Measurements from ENCODE around the gene ACTR2. TPM values are rescaled to one million over a fixed set of nuclear protein-coding genes. Genes with fewer than 3 reads are reported as not detected.
A peak's percentile ranks its signal among the peaks of the same experiment; 100 is the strongest.
"Not testable (repeated sequence)": the region's sequence is repeated elsewhere in the genome, so short reads cannot be mapped to it uniquely, and the experiment has no call there.

ACTR2 gene
- total and polyA plus RNA-seq, 9 donors: 33.4 to 146 (median 113) TPM

DNA sequence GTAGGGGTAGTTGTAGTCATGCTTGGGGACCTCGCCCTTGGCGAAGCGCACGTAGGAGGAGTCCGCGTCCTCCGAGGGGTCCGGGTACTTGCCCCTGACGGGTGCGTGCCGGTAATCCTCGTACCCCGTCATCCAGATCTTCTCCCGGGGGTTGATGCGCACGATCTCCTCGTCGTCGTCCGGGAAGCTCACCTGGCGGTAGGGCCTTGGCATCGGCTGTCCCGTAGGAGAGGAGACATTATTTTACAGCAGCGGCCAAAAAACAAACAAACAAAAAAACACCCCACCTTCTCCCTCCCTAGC lies 86.3 kb downstream of the ACTR2 start:
- H3K4me1 ChIP-seq (ENCODE audit: insufficient read depth): peaks cover 12% of the 10 kb centered on the region
- no peak overlapping the region for H3K4me3 ChIP-seq
- intact Hi-C loops (cut with DNase I): no loop called here
- TF ChIP-seq POLR2A (IDR thresholded peaks at IDR 0.05) (no peak), EP300 (IDR thresholded peaks at IDR 0.05) (no peak)
- TF ChIP-seq, protein P1, sequence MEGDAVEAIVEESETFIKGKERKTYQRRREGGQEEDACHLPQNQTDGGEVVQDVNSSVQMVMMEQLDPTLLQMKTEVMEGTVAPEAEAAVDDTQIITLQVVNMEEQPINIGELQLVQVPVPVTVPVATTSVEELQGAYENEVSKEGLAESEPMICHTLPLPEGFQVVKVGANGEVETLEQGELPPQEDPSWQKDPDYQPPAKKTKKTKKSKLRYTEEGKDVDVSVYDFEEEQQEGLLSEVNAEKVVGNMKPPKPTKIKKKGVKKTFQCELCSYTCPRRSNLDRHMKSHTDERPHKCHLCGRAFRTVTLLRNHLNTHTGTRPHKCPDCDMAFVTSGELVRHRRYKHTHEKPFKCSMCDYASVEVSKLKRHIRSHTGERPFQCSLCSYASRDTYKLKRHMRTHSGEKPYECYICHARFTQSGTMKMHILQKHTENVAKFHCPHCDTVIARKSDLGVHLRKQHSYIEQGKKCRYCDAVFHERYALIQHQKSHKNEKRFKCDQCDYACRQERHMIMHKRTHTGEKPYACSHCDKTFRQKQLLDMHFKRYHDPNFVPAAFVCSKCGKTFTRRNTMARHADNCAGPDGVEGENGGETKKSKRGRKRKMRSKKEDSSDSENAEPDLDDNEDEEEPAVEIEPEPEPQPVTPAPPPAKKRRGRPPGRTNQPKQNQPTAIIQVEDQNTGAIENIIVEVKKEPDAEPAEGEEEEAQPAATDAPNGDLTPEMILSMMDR (IDR thresholded peaks at IDR 0.05): no peak
- DNase-seq: peak in 1 of 5 donors; percentile 30
- 96% methylated on average over 24 of the region's 24 CpGs for WGBS, 3 donors
- H3K27ac ChIP-seq: no peak overlapping the region
- no peaks in the 10 kb centered on the region for H3K36me3 ChIP-seq
- H3K9me3 ChIP-seq: no peaks in the 10 kb centered on the region
- H3K27me3 ChIP-seq: no peaks in the 10 kb centered on the region

DNA sequence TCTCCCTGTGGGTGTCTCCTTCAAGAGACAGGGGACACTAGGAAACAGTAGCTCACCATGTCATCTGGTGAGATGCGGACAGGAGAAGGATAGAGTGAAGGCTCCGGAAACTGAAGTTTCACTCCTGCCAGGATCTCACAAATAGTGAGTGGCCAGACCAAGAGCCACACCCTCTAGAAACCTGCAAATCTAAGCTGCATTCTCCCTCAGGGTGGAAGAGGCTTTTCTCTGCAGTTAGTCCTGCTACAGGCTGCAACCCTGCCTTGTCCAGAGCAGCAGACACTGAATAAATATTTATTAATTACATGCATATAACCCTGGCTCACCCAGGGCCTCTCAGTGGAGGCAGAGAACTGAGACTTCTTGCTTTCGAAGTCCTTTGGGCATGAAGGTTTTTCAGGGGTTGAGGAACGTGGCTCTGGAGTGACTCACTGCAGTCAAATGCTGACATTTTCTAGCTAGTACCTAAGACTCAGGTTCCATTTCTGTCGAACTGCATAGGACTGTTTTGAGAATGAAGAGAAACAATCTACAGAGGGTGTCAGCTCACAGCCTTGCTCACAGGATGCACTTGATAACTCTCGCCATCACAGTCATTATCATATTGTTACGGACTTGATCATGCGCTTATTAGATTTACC lies 87.3 kb downstream of the ACTR2 start:
- WGBS, 3 donors: 91 to 94% (median 91%) methylated on average over 8 of the region's 8 CpGs
- Histone ChIP-seq H3K27me3 (no peaks in the 10 kb centered on the region), H3K4me1 (ENCODE audit: insufficient read depth) (peaks cover 7% of the 10 kb centered on the region), H3K36me3 (no peaks in the 10 kb centered on the region), H3K9me3 (no peaks in the 10 kb centered on the region), H3K4me3 (no peak overlapping the region), H3K27ac (no peak overlapping the region)
- DNase-seq: no peak
- no peak for TF ChIP-seq EP300 (IDR thresholded peaks at IDR 0.05)
- no peak for TF ChIP-seq POLR2A (IDR thresholded peaks at IDR 0.05)
- TF ChIP-seq, protein P1 (IDR thresholded peaks at IDR 0.05): no peak
- intact Hi-C loops (cut with DNase I): no loop called here

DNA sequence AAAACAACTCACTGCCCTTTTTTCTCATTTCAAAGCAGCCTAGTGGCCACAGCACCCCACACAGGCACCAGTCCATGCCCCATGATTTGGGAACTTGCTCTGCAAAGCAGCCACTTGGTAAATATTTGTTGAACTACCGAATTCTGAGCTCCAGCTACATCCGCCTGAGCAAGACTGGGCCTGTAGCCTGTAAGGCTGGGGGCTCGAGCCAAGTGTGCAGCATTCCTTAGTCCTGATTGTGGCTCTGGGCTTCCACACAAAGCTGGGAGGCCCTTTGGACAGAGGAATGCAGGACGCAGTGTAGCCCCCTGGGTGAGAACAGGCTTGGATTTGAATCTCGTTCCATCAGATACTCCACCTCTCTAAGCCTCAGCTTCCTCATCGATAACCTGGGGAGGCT lies 88.4 kb downstream of the ACTR2 start:
- Histone ChIP-seq H3K4me3 (no peak overlapping the region), H3K27ac (peak overlapping the region; percentile 24 to 39), H3K36me3 (no peaks in the 10 kb centered on the region), H3K4me1 (ENCODE audit: insufficient read depth) (peaks cover 7% of the 10 kb centered on the region), H3K27me3 (no peaks in the 10 kb centered on the region), H3K9me3 (no peaks in the 10 kb centered on the region)
- TF ChIP-seq, protein P1 (IDR thresholded peaks at IDR 0.05): no peak
- TF ChIP-seq EP300 (IDR thresholded peaks at IDR 0.05) (no peak), POLR2A (IDR thresholded peaks at IDR 0.05) (no peak)
- intact Hi-C loops (cut with DNase I): no loop called here
- 10 to 20% (median 14%) methylated on average over 6 of the region's 6 CpGs for WGBS, 3 donors
- DNase-seq: peak; percentile 53 to 77 (median 69)

DNA sequence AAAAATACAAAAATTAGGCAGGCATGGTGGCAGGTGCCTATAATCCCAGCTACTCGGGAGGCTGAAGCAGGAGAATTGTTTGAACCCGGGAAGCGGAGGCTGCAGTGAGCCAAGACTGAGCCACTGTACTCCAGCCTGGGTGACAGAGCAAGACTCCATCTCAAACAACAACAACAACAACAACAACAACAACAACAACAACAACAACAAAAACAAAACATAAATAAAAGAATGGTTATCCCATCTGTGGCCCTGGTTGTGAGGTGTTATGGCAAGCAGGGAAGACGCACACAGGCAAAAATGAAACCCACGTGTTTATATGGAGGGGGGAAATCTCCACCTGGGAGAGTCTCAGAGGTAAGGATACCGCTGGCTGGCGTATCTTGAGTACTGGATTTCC lies 89.7 kb downstream of the ACTR2 start:
- intact Hi-C loops (cut with DNase I); H3K4me3 ChIP-seq; H3K9me3 ChIP-seq; H3K27me3 ChIP-seq; H3K27ac ChIP-seq; H3K36me3 ChIP-seq; H3K4me1 ChIP-seq (ENCODE audit: insufficient read depth); DNase-seq: not testable (repeated sequence)
- 90 to 96% (median 96%) methylated on average over 7 of the region's 7 CpGs for WGBS, 3 donors

DNA sequence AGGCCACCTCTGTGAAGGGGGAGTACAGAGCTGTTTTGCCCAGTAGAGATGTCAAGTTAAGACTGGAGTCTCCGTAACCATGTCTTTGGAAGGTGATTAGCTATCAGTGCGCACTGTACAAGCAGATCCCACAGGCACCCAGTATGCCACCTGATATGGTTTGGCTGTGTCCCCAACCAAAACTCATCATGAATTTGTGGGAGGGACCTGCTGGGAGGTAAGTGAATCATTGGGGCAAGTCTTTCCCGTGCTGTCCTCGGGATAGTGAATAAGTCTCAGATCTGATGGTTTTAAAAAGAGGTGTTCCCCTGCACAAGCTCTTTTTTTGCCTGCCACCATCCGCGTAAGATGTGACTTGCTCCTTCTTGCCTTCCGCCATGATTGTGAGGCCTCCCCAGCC lies 90.2 kb downstream of the ACTR2 start:
- H3K27ac ChIP-seq: no peak overlapping the region
- intact Hi-C loops (cut with DNase I): no loop called here
- WGBS, 3 donors: 90 to 100% (median 98%) methylated on average over 7 of the region's 7 CpGs

More for the DNA sequence above, 90.2 kb downstream of the ACTR2 start:
- Histone ChIP-seq H3K9me3 (no peaks in the 10 kb centered on the region), H3K27me3 (no peaks in the 10 kb centered on the region), H3K4me3 (no peak overlapping the region), H3K36me3 (no peaks in the 10 kb centered on the region), H3K4me1 (ENCODE audit: insufficient read depth) (peaks cover 7% of the 10 kb centered on the region)
- no peak for DNase-seq
- TF ChIP-seq, protein P1 (IDR thresholded peaks at IDR 0.05): no peak
- TF ChIP-seq POLR2A (IDR thresholded peaks at IDR 0.05): no peak
- no peak for TF ChIP-seq EP300 (IDR thresholded peaks at IDR 0.05)
